SKM-1 (cell line): ENCODE measurements around the gene USP17L18.
"Not testable (repeated sequence)": the region's sequence is repeated elsewhere in the genome, so short reads cannot be mapped to it uniquely, and the experiment has no call there.

Experiments
- DNase-seq: peaks from one replicate; lab custom pipeline; 2025; ENCODE audit not compliant: unreplicated experiment; lab: John Stamatoyannopoulos, UW

Gene USP17L18, protein sequence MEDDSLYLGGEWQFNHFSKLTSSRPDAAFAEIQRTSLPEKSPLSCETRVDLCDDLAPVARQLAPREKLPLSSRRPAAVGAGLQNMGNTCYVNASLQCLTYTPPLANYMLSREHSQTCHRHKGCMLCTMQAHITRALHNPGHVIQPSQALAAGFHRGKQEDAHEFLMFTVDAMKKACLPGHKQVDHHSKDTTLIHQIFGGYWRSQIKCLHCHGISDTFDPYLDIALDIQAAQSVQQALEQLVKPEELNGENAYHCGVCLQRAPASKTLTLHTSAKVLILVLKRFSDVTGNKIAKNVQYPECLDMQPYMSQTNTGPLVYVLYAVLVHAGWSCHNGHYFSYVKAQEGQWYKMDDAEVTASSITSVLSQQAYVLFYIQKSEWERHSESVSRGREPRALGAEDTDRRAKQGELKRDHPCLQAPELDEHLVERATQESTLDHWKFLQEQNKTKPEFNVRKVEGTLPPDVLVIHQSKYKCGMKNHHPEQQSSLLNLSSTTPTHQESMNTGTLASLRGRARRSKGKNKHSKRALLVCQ

DNA sequence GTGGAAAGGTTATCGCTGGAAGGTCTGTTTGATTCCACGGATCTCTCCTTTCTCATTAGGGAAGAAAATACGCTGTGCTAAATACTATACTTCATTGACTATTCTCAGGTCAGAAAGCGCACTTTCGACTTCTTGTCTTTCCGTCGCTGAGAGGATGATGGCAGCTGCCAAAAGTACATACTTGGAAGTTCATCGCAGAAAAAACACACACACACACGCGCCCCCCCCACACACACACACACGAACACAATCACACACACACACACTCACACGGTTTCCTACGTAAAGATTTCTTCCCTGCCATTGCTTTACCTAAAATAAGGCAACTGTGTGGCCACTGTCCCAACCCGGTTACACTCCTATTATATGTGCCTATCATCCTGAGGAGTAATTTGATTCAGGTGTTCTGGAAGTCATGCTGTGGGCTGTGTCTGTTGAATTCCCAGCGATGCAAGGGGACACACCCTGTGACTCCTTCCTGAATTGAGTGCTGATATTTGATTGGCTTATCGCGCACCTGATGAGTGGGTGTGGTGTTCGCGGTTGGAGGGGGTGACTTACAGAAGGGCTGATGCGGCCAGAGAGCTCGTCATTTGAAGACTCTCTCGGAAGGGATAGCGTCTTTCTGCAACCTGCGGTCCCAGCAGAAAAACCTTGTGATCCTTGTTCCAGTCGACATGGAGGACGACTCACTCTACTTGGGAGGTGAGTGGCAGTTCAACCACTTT, at the start of gene USP17L18:
Gene USP17L18 (plus strand): TSS at position 678 of the 728 bp plus-strand sequence. CDS start 0 bp downstream, at position 678.
- DNase-seq: not testable (repeated sequence)

DNA sequence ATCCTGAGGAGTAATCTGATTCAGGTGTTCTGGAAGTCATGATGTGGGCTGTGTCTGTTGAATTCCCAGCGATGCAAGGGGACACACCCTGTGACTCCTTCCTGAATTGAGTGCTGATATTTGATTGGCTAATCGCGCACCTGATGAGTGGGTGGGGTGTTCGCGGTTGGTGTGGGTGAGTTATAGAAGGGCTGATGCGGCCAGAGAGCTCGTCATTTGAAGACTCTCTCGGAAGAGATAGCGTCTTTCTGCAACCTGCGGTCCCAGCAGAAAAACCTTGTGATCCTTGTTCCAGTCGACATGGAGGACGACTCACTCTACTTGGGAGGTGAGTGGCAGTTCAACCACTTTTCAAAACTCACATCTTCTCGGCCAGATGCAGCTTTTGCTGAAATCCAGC, 38.1 kb upstream of the USP17L18 start, which contains the start of gene USP17L10:
Gene USP17L10 (plus strand): TSS at position 301 of the 400 bp plus-strand sequence. CDS start 0 bp downstream, at position 301.
- not testable (repeated sequence) for DNase-seq

DNA sequence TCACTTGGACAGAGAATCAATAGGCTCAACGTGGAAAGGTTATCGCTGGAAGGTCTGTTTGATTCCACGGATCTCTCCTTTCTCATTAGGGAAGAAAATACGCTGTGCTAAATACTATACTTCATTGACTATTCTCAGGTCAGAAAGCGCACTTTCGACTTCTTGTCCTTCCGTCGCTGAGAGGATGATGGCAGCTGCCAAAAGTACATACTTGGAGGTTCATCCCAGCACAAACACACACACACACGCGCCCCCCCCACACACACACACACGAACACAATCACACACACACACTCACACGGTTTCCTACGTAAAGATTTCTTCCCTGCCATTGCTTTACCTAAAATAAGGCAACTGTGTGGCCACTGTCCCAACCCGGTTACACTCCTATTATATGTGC, 33.7 kb upstream of the USP17L18 start:
- not testable (repeated sequence) for DNase-seq

DNA sequence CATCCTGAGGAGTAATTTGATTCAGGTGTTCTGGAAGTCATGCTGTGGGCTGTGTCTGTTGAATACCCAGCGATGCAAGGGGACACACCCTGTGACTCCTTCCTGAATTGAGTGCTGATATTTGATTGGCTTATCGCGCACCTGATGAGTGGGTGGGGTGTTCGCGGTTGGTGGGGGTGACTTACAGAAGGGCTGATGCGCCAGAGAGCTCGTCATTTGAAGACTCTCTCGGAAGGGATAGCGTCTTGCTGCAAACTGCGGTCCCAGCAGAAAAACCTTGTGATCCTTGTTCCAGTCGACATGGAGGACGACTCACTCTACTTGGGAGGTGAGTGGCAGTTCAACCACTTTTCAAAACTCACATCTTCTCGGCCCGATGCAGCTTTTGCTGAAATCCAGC, 33.3 kb upstream of the USP17L18 start, which contains the start of gene USP17L11:
Gene USP17L11 (plus strand): TSS at position 301 of the 400 bp plus-strand sequence. CDS start 0 bp downstream, at position 301.
- not testable (repeated sequence) for DNase-seq

DNA sequence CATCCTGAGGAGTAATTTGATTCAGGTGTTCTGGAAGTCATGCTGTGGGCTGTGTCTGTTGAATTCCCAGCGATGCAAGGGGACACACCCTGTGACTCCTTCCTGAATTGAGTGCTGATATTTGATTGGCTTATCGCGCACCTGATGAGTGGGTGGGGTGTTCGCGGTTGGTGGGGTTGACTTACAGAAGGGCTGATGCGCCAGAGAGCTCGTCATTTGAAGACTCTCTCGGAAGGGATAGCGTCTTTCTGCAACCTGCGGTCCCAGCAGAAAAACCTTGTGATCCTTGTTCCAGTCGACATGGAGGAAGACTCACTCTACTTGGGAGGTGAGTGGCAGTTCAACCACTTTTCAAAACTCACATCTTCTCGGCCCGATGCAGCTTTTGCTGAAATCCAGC, 28.6 kb upstream of the USP17L18 start, which contains the start of gene USP17L12:
Gene USP17L12 (plus strand): TSS at position 301 of the 400 bp plus-strand sequence. CDS start 0 bp downstream, at position 301.
- DNase-seq: not testable (repeated sequence)

DNA sequence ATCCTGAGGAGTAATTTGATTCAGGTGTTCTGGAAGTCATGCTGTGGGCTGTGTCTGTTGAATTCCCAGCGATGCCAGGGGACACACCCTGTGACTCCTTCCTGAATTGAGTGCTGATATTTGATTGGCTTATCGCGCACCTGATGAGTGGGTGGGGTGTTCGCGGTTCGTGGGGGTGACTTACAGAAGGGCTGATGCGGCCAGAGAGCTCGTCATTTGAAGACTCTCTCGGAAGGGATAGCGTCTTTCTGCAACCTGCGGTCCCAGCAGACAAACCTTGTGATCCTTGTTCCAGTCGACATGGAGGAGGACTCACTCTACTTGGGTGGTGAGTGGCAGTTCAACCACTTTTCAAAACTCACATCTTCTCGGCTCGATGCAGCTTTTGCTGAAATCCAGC, 23.8 kb upstream of the USP17L18 start, which contains the start of gene USP17L13:
Gene USP17L13 (plus strand): TSS at position 301 of the 400 bp plus-strand sequence. CDS start 0 bp downstream, at position 301.
- DNase-seq: not testable (repeated sequence)

DNA sequence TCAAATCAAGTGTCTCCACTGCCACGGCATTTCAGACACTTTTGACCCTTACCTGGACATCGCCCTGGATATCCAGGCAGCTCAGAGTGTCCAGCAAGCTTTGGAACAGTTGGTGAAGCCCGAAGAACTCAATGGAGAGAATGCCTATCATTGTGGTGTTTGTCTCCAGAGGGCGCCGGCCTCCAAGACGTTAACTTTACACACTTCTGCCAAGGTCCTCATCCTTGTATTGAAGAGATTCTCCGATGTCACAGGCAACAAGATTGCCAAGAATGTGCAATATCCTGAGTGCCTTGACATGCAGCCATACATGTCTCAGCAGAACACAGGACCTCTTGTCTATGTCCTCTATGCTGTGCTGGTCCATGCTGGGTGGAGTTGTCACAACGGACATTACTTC, 18.2 kb upstream of the USP17L18 start:
- not testable (repeated sequence) for DNase-seq

DNA sequence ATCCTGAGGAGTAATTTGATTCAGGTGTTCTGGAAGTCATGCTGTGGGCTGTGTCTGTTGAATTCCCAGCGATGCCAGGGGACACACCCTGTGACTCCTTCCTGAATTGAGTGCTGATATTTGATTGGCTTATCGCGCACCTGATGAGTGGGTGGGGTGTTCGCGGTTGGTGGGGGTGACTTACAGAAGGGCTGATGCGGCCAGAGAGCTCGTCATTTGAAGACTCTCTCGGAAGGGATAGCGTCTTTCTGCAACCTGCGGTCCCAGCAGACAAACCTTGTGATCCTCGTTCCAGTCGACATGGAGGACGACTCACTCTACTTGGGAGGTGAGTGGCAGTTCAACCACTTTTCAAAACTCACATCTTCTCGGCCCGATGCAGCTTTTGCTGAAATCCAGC, 14.3 kb upstream of the USP17L18 start, which contains the start of gene USP17L15:
Gene USP17L15 (plus strand): TSS at position 301 of the 400 bp plus-strand sequence. CDS start 0 bp downstream, at position 301.
- DNase-seq: not testable (repeated sequence)

DNA sequence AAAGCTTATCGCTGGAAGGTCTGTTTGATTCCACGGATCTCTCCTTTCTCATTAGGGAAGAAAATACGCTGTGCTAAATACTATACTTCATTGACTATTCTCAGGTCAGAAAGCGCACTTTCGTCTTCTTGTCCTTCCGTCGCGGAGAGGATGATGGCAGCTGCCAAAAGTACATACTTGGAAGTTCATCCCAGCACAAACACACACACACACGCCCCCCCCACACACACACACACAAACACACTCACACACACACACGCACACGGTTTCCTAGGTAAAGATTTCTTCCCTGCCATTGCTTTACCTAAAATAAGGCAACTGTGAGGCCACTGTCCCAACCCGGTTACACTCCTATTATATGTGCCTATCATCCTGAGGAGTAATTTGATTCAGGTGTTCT, 10.0 kb upstream of the USP17L18 start:
- not testable (repeated sequence) for DNase-seq

DNA sequence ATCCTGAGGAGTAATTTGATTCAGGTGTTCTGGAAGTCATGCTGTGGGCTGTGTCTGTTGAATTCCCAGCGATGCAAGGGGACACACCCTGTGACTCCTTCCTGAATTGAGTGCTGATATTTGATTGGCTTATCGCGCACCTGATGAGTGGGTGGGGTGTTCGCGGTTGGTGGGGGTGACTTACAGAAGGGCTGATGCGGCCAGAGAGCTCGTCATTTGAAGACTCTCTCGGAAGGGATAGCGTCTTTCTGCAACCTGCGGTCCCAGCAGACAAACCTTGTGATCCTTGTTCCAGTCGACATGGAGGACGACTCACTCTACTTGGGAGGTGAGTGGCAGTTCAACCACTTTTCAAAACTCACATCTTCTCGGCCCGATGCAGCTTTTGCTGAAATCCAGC, 4.9 kb upstream of the USP17L18 start, which contains the start of gene USP17L17:
Gene USP17L17 (plus strand): TSS at position 301 of the 400 bp plus-strand sequence. CDS start 0 bp downstream, at position 301.
- not testable (repeated sequence) for DNase-seq

DNA sequence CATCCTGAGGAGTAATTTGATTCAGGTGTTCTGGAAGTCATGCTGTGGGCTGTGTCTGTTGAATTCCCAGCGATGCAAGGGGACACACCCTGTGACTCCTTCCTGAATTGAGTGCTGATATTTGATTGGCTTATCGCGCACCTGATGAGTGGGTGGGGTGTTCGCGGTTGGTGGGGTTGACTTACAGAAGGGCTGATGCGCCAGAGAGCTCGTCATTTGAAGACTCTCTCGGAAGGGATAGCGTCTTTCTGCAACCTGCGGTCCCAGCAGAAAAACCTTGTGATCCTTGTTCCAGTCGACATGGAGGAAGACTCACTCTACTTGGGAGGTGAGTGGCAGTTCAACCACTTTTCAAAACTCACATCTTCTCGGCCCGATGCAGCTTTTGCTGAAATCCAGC, 4.6 kb downstream of the USP17L18 start, which contains the start of gene USP17L19:
Gene USP17L19 (plus strand): TSS at position 301 of the 400 bp plus-strand sequence. CDS start 0 bp downstream, at position 301.
- DNase-seq: not testable (repeated sequence)

DNA sequence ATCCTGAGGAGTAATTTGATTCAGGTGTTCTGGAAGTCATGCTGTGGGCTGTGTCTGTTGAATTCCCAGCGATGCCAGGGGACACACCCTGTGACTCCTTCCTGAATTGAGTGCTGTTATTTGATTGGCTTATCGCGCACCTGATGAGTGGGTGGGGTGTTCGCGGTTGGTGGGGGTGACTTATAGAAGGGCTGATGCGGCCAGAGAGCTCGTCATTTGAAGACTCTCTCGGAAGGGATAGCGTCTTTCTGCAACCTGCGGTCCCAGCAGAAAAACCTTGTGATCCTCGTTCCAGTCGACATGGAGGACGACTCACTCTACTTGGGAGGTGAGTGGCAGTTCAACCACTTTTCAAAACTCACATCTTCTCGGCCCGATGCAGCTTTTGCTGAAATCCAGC, 9.4 kb downstream of the USP17L18 start, which contains the start of gene USP17L20:
Gene USP17L20 (plus strand): TSS at position 301 of the 400 bp plus-strand sequence. CDS start 0 bp downstream, at position 301.
- DNase-seq: not testable (repeated sequence)

DNA sequence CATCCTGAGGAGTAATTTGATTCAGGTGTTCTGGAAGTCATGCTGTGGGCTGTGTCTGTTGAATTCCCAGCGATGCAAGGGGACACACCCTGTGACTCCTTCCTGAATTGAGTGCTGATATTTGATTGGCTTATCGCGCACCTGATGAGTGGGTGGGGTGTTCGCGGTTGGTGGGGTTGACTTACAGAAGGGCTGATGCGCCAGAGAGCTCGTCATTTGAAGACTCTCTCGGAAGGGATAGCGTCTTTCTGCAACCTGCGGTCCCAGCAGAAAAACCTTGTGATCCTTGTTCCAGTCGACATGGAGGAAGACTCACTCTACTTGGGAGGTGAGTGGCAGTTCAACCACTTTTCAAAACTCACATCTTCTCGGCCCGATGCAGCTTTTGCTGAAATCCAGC, 14.1 kb downstream of the USP17L18 start, which contains the start of gene USP17L21:
Gene USP17L21 (plus strand): TSS at position 301 of the 400 bp plus-strand sequence. CDS start 0 bp downstream, at position 301.
- DNase-seq: not testable (repeated sequence)

DNA sequence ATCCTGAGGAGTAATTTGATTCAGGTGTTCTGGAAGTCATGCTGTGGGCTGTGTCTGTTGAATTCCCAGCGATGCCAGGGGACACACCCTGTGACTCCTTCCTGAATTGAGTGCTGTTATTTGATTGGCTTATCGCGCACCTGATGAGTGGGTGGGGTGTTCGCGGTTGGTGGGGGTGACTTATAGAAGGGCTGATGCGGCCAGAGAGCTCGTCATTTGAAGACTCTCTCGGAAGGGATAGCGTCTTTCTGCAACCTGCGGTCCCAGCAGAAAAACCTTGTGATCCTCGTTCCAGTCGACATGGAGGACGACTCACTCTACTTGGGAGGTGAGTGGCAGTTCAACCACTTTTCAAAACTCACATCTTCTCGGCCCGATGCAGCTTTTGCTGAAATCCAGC, 18.9 kb downstream of the USP17L18 start, which contains the start of gene USP17L22:
Gene USP17L22 (plus strand): TSS at position 301 of the 400 bp plus-strand sequence. CDS start 0 bp downstream, at position 301.
- not testable (repeated sequence) for DNase-seq

DNA sequence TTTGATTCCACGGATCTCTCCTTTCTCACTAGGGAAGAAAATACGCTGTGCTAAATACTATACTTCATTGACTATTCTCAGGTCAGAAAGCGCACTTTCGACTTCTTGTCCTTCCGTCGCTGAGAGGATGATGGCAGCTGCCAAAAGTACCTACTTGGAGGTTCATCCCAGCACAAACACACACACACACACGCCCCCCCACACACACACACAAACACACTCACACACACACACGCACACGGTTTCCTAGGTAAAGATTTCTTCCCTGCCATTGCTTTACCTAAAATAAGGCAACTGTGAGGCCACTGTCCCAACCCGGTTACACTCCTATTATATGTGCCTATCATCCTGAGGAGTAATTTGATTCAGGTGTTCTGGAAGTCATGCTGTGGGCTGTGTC, 23.3 kb downstream of the USP17L18 start:
- not testable (repeated sequence) for DNase-seq
